Stimulated activated CD8-positive, alpha-beta memory T cell treated with anti-CD3 and anti-CD28 coated beads, Interleukin-7, amount 100 ng/mL, for 1 hour (primary cell): ENCODE measurements around the gene ASB5.
"Not testable (repeated sequence)": the region's sequence is repeated elsewhere in the genome, so short reads cannot be mapped to it uniquely, and the experiment has no call there.

Experiments
- DNase-seq, 2 donors: peaks; one replicate each; pipeline ENCODE4 v3.0.0-alpha.2; 2020; ENCODE audit warnings: low read depth in 2 of 2

ASB5 gene

GRCh38 chr4:176268963-176269362 lies at the start of gene ASB5:
Gene ASB5, minus strand, starts transcription at chr4:176269222. Its CDS starts 114 bp downstream, at chr4:176269108.
- DNase-seq, result no peak

- DNase-seq, result no peak
Observed at GRCh38 chr4:176313596-176314336, 44.7 kb upstream of the ASB5 start.

- DNase-seq, result no peak
Observed at GRCh38 chr4:176309772-176310171, 40.8 kb upstream of the ASB5 start.

GRCh38 chr4:176309046-176309445 lies 40.0 kb upstream of the ASB5 start:
- no peak for DNase-seq

- no peak for DNase-seq
Observed at GRCh38 chr4:176308441-176308840, 39.4 kb upstream of the ASB5 start.

GRCh38 chr4:176307666-176307930 lies 38.6 kb upstream of the ASB5 start:
- no peak for DNase-seq

GRCh38 chr4:176306837-176307665 lies 38.0 kb upstream of the ASB5 start:
- DNase-seq, result no peak

GRCh38 chr4:176303938-176304337 lies 34.9 kb upstream of the ASB5 start:
- no peak for DNase-seq

- no peak for DNase-seq
Observed at GRCh38 chr4:176302283-176303275, 33.6 kb upstream of the ASB5 start.

GRCh38 chr4:176300565-176300964 lies 31.5 kb upstream of the ASB5 start:
- no peak for DNase-seq

- DNase-seq, result no peak
Observed at GRCh38 chr4:176300036-176300435, 31.0 kb upstream of the ASB5 start.

GRCh38 chr4:176298664-176299063 lies 29.6 kb upstream of the ASB5 start:
- DNase-seq, result no peak

GRCh38 chr4:176295907-176296306 lies 26.9 kb upstream of the ASB5 start:
- not testable (repeated sequence) for DNase-seq

- no peak for DNase-seq
Observed at GRCh38 chr4:176293660-176294059, 24.6 kb upstream of the ASB5 start.

- DNase-seq, result no peak
Observed at GRCh38 chr4:176292920-176293319, 23.9 kb upstream of the ASB5 start.

GRCh38 chr4:176291748-176292147 lies 22.7 kb upstream of the ASB5 start:
- no peak for DNase-seq

- no peak for DNase-seq
Observed at GRCh38 chr4:176290520-176290919, 21.5 kb upstream of the ASB5 start.

- DNase-seq, result no peak
Observed at GRCh38 chr4:176289561-176289960, 20.5 kb upstream of the ASB5 start.

GRCh38 chr4:176288020-176288419 lies 19.0 kb upstream of the ASB5 start:
- DNase-seq, result no peak

GRCh38 chr4:176287546-176287945 lies 18.5 kb upstream of the ASB5 start:
- DNase-seq, result no peak

- no peak for DNase-seq
Observed at GRCh38 chr4:176286728-176287127, 17.7 kb upstream of the ASB5 start.

GRCh38 chr4:176279560-176279959 lies 10.5 kb upstream of the ASB5 start:
- DNase-seq, result not testable (repeated sequence)
